PFSK-1 (cell line): ENCODE data around the gene ACOXL.

Experiments used
- POLR2AphosphoS5 ChIP-seq: IDR thresholded peaks from 2 replicates; pipeline ENCODE4 v1.6.1; 2012; ENCODE audit warnings: low read depth, mild to moderate bottlenecking, control low read depth, low read length, moderate library complexity
- REST ChIP-seq, 2 experiments: IDR thresholded peaks; 2 replicates each; pipeline versions ENCODE4 v1.6.1 to v1.8.0; 2011 to 2012; ENCODE audit warnings: low read depth in 2 of 2, low read length in 2 of 2, control low read depth in 1 of 2, inconsistent platforms in 1 of 2, mild to moderate bottlenecking in 1 of 2, moderate library complexity in 1 of 2; ENCODE audit not compliant: insufficient read depth in 1 of 2
- SIN3A ChIP-seq: IDR thresholded peaks from 2 replicates; pipeline ENCODE4 v1.6.1; 2012; ENCODE audit warnings: mild to moderate bottlenecking, low read length, moderate library complexity, borderline replicate concordance; ENCODE audit not compliant: insufficient read depth
- TAF1 ChIP-seq: IDR thresholded peaks from 2 replicates; pipeline ENCODE4 v1.6.1; 2012; ENCODE audit warnings: low read length, control low read depth, borderline replicate concordance; ENCODE audit not compliant: insufficient read depth

DNA sequence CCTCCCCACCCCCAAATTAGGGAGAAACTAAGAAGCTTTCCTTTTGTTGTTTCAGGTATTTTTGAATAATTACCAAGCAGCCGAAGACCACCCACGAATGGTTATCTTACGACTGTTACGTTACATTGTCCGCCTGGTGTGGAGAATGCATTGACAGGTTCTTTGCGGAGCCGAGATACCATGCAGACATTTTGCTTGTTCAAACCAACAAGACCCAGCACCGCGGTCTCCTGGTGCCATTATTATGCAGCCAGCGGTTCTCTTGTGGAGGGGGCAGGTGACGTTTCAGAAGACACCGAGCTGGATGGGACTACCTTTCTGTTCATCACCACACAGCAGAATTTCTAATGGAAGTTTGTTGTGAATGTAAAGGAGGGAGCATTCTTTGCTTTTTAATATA, 431.7 kb downstream of the ACOXL start:
- TF ChIP-seq REST (IDR thresholded peaks at IDR 0.05; ENCODE audit: insufficient read depth in 1 of 2, low read depth in 2 of 2, low read length in 2 of 2): no peak
- no peak for TF ChIP-seq POLR2AphosphoS5
- no peak for TF ChIP-seq TAF1
- no peak for TF ChIP-seq SIN3A
